Prostate gland (tissue), 2 donors: ENCODE data around the gene APLP2. TPM values are rescaled to one million over a fixed set of nuclear protein-coding genes. Genes with fewer than 3 reads are reported as not detected.
A peak's percentile ranks its signal among the peaks of the same experiment; 100 is the strongest.

Source experiments
- DNase-seq: peaks from one replicate; pipeline ENCODE4 v3.0.0-alpha.2; 2019; ENCODE audit warnings: low spot score
- H3K27ac ChIP-seq, 2 donors: fragments of 200-600 bp; sonication (generic); 2 replicates each; pipeline ENCODE4 v1.5.1; 2017 to 2019
- H3K27me3 ChIP-seq: fragments of 200-600 bp; sonication (generic); replicated peaks from 2 replicates; pipeline ENCODE4 v1.5.1; 2019; ENCODE audit not compliant: insufficient read depth
- H3K36me3 ChIP-seq, 2 donors: fragments of 200-600 bp; sonication (generic); 1 replicate in 1 of 2; 2 replicates in 1 of 2; pipeline versions ENCODE4 v1.5.1 to v1.8.1; 2017 to 2019
- H3K4me1 ChIP-seq: fragments of 200-600 bp; sonication (generic); replicated peaks from 2 replicates; pipeline ENCODE4 v1.5.1; 2019
- H3K4me3 ChIP-seq, 2 donors: fragments of 200-600 bp; sonication (generic); 2 replicates each; pipeline ENCODE4 v1.5.1; 2017 to 2019
- H3K9me3 ChIP-seq: fragments of 200-600 bp; sonication (generic); 2 replicates; pipeline ENCODE4 v1.5.1; 2017
- POLR2A ChIP-seq: fragments of 450-650 bp; IDR thresholded peaks from one replicate; pipeline ENCODE4 v1.6.1; 2016; ENCODE audit warnings: antibody characterized with exemption, mild to moderate bottlenecking
- POLR2AphosphoS5 ChIP-seq: sonication (generic); formaldehyde crosslinking; IDR thresholded peaks from one replicate; pipeline ENCODE4 v1.6.1; 2017; ENCODE audit warnings: antibody characterized with exemption
- WGBS: methylation state at CpG from one replicate; pipeline ENCODE4 v1.1.5; 2018; 5-methylcytosine and 5-hydroxymethylcytosine counted together
- intact Hi-C: fragments of 100-400 bp; cut with DNase I; formaldehyde crosslinking; loops from one replicate; pipeline ENCODE4 v1.14.2; 2022
- total RNA-seq, 2 donors: library from RNA; depleted of rRNA; stranded (reverse); fragments of >200 nt; gene quantifications; one replicate each; pipeline ENCODE4 v1.1.0, GENCODE V29; 2016
- TF ChIP-seq, protein P1 (sequence below), 4 experiments: fragments of 200-600 bp in 2 of 4; fragments of 450-650 bp in 2 of 4; sonication (generic) in 2 of 4; IDR thresholded peaks; 1 replicate in 3 of 4; 2 replicates in 1 of 4; pipeline ENCODE4 v1.5.1; 2016 to 2019; ENCODE audit warnings: antibody characterized with exemption in 4 of 4, mild to moderate bottlenecking in 2 of 4, moderate library complexity in 2 of 4

Gene APLP2
- total RNA-seq, 2 donors from 2014 or later, result 222 to 434 TPM

DNA sequence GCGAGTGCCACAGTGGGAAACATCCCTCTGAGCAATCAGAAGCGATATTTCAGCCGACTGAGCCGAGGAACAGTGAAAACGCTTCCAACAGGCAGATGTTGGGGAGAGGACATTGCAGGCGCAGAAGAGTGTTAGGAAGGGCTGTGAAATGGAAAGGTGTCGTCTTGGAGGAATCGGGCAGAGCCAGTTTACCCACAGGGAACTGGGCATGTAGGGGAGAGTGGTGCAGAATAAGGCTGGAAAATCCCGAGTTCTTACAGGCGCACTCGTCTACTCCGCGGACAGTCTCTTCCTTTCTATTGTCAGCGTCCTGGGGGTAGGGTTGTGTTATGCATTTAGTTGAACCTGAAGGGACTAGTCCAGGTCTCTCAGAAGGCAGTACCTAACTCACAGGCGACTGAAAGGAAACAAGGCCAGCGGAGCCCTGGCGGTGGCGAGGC is 1.1 kb upstream of the APLP2 start:
- Histone ChIP-seq H3K27me3 (no peaks in the 10 kb centered on the region), H3K4me1 (no peaks in the 10 kb centered on the region), H3K9me3 (no peaks in the 10 kb centered on the region), H3K27ac (peak overlapping the region; percentile 90 to 96), H3K4me3 (peak overlapping the region; percentile 82 to 97), H3K36me3 (no peaks in the 10 kb centered on the region)
- WGBS, result 29% methylated on average over 18 of the region's 18 CpGs
- intact Hi-C loops, result loop anchor here (2.0 kb wide), 2 partner anchors 66 to 246 kb away; partner anchors contain the start of genes PRDM10 and ZBTB44
- no peak for TF ChIP-seq POLR2A
- TF ChIP-seq, protein P1, sequence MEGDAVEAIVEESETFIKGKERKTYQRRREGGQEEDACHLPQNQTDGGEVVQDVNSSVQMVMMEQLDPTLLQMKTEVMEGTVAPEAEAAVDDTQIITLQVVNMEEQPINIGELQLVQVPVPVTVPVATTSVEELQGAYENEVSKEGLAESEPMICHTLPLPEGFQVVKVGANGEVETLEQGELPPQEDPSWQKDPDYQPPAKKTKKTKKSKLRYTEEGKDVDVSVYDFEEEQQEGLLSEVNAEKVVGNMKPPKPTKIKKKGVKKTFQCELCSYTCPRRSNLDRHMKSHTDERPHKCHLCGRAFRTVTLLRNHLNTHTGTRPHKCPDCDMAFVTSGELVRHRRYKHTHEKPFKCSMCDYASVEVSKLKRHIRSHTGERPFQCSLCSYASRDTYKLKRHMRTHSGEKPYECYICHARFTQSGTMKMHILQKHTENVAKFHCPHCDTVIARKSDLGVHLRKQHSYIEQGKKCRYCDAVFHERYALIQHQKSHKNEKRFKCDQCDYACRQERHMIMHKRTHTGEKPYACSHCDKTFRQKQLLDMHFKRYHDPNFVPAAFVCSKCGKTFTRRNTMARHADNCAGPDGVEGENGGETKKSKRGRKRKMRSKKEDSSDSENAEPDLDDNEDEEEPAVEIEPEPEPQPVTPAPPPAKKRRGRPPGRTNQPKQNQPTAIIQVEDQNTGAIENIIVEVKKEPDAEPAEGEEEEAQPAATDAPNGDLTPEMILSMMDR (IDR thresholded peaks at IDR 0.05), result no peak
- no peak for TF ChIP-seq POLR2AphosphoS5
- DNase-seq, result no peak

DNA sequence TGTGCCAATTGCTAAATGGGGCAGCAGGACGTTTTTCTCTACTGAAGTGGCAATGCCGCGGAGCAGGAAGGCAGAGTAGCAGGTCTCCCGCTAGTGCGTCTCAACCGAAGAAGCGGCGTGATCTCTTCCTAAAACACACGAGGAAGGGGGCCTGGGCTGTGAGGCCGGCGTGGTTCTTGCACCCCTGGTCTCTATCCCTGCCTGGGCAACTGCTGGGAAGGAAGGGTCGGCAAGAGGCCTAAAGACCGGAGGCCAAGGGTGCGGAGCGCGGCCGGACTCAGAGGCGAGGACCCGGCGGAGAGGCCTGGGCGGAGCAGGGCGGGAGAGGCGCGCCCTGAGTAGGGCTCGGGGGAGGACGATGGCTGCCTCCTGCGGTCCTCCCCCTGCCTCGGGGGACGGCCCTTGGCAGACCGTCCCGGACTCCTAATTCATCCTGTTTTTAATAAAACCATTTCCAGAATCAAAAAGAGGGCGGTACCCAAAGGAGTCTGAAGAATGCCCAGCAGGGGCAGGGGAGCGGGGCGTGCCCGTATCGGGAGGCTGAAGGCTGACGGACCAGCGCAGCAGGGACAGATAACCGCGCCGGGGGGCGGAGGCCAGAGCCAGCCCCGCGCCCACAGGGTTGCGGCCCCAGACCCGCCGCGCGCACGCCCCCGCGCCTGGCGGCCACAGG is 572 bp upstream of the APLP2 start:
- Histone ChIP-seq H3K27ac (peak overlapping the region; percentile 90 to 96), H3K36me3 (no peaks in the 10 kb centered on the region), H3K27me3 (no peaks in the 10 kb centered on the region), H3K9me3 (no peaks in the 10 kb centered on the region), H3K4me1 (no peaks in the 10 kb centered on the region), H3K4me3 (peak overlapping the region; percentile 82 to 97)
- intact Hi-C loops, result loop anchor here (2.0 kb wide), 2 partner anchors 66 to 246 kb away; partner anchors contain the start of genes PRDM10 and ZBTB44
- TF ChIP-seq POLR2AphosphoS5, result no peak
- TF ChIP-seq, protein P1 (IDR thresholded peaks at IDR 0.05), result peak in 2 of 4 experiments; percentile 36 to 50
- no peak for TF ChIP-seq POLR2A
- DNase-seq, result peak; percentile 71
- WGBS, result 2% methylated on average over 53 of the region's 53 CpGs

DNA sequence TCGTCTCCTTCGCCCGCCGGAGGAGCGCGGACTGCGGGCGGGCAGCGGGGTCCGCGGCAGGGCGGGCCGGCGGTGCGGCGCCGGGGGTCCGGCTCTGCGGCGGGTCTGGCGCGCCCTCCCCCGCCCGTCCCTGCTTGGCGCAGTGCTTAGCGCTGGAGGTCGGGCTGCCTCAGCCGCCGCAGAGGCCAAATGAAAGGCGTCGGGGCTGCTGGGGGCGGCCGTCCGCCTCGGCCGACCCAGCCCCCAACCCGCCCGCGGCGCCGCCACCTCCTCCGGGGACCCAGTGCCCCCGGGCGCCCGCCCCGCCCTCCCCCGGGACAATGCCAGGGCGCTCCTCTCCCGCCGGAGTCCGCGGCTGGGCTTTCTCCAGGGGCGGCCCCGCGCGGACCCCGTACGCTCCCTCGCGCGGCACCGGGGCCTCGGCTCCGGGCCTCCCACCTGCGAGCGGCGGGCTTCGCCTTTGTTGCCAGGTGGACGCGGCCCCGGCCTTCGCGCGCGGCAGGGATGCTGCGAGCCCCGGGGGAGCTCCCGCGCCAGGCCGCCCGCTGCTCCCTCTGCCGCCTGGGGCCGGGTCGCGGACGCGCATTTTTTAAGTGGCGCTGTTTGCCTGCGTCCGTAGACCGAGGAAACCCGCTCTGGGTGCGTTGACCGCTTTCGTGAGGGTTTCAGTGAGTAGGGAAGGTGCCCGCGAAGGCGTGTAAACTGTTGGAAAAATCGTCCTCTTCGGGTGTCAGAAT is 583 bp downstream of the APLP2 start:
- intact Hi-C loops, result loop anchor here (10.0 kb wide), 1 partner anchor 55 kb away; no protein-coding TSS in a partner anchor
- Histone ChIP-seq H3K27ac (peak overlapping the region; percentile 88 to 96), H3K36me3 (no peaks in the 10 kb centered on the region), H3K4me1 (no peaks in the 10 kb centered on the region), H3K4me3 (peak overlapping the region; percentile 82 to 97), H3K9me3 (no peaks in the 10 kb centered on the region), H3K27me3 (no peaks in the 10 kb centered on the region)
- DNase-seq, result peak; percentile 28
- TF ChIP-seq POLR2AphosphoS5, result no peak
- TF ChIP-seq, protein P1 (IDR thresholded peaks at IDR 0.05), result peak in 1 of 4 experiments; percentile 22
- TF ChIP-seq POLR2A, result no peak
- WGBS, result under 1% methylated on average over 38 of the region's 100 CpGs

DNA sequence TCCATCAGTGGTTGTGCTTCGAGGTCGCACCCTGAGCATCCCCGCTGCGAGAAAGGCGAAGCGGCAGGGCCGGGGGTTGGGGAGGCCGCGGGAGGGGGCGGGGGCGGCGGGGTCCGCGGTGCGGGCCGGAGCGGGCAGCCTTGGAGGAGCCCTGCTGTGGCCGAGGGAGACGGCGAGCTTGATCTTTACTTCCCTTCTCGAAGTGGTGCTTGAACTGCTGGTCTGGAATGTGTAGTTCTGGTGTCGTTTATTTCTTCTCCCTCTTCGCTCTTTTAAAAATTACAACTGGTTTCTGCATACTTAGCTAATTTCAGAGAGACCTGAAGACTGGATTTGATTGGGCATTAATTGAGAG is 1.1 kb downstream of the APLP2 start:
- no peaks in the 10 kb centered on the region for H3K27me3 ChIP-seq
- TF ChIP-seq, protein P1 (IDR thresholded peaks at IDR 0.05), result no peak
- TF ChIP-seq POLR2AphosphoS5 (no peak), POLR2A (no peak)
- intact Hi-C loops, result loop anchor here (10.0 kb wide), 1 partner anchor 54 kb away; no protein-coding TSS in a partner anchor
- peak overlapping the region; percentile 88 to 96 for H3K27ac ChIP-seq
- peak overlapping the region; percentile 82 to 97 for H3K4me3 ChIP-seq
- H3K9me3 ChIP-seq, result no peaks in the 10 kb centered on the region
- no peaks in the 10 kb centered on the region for H3K36me3 ChIP-seq
- under 1% methylated on average over 23 of the region's 23 CpGs for WGBS
- peak; percentile 24 for DNase-seq
- H3K4me1 ChIP-seq, result no peaks in the 10 kb centered on the region
